GM15510 (cell line): Measurements from ENCODE around the gene EEIG1.

Experiments used
- POLR2A ChIP-seq: IDR thresholded peaks from 3 replicates; pipeline ENCODE4 v1.6.1; 2011; ENCODE audit warnings: borderline replicate concordance; ENCODE audit not compliant: insufficient read length; ENCODE audit errors: extremely low read depth

EEIG1 gene

GRCh38 chr9:127980706-127981558 is at the start of gene EEIG1:
Gene EEIG1 (minus strand): TSS chr9:127980989. CDS start chr9:127980137, 852 bp downstream.
- peak; percentile 82 for TF ChIP-seq POLR2A

GRCh38 chr9:128027705-128028104 is 46.9 kb upstream of the EEIG1 start:
- TF ChIP-seq POLR2A = no peak

GRCh38 chr9:128026773-128027541 is 46.2 kb upstream of the EEIG1 start:
- no peak for TF ChIP-seq POLR2A

GRCh38 chr9:128026255-128026772 is 45.5 kb upstream of the EEIG1 start:
- TF ChIP-seq POLR2A = peak; percentile 48

GRCh38 chr9:128025736-128026135 is 44.9 kb upstream of the EEIG1 start:
- TF ChIP-seq POLR2A = no peak

GRCh38 chr9:128024761-128025308 is 44.0 kb upstream of the EEIG1 start:
- no peak for TF ChIP-seq POLR2A

- no peak for TF ChIP-seq POLR2A
These were observed 42.1 kb upstream of the EEIG1 start for GRCh38 chr9:128022886-128023285.

GRCh38 chr9:128021098-128021497 is 40.3 kb upstream of the EEIG1 start:
- no peak for TF ChIP-seq POLR2A

- no peak for TF ChIP-seq POLR2A
These were observed 39.9 kb upstream of the EEIG1 start for GRCh38 chr9:128020692-128021091.

- no peak for TF ChIP-seq POLR2A
These were observed 34.9 kb upstream of the EEIG1 start for GRCh38 chr9:128015696-128016095.

GRCh38 chr9:128011071-128011817 is 30.5 kb upstream of the EEIG1 start:
- no peak for TF ChIP-seq POLR2A

- no peak for TF ChIP-seq POLR2A
These were observed 28.9 kb upstream of the EEIG1 start for GRCh38 chr9:128009639-128010038.

- TF ChIP-seq POLR2A = no peak
These were observed 27.4 kb upstream of the EEIG1 start for GRCh38 chr9:128008171-128008570.

- TF ChIP-seq POLR2A = peak; percentile 31
These were observed 26.9 kb upstream of the EEIG1 start for GRCh38 chr9:128007566-128008138.
